Gastroesophageal sphincter (tissue), 4 donors: Measurements from ENCODE around the gene RTN4R. TPM values are rescaled to one million over a fixed set of nuclear protein-coding genes. Genes with fewer than 3 reads are reported as not detected.

ENCODE experiments used
- ATAC-seq: fragments of 150-250 bp; one replicate; pipeline ENCODE4 v1.9.1; 2016; ENCODE audit warnings: mild to moderate bottlenecking, moderate library complexity
- H3K27ac ChIP-seq, 4 donors: fragments of 200-600 bp; sonication (generic) in 3 of 4; 1 replicate in 3 of 4; 2 replicates in 1 of 4; pipeline ENCODE4 v1.5.1; 2016 to 2019
- H3K27me3 ChIP-seq: fragments of 200-600 bp; sonication (generic); one replicate; pipeline ENCODE4 v1.5.1; 2019
- H3K36me3 ChIP-seq, 2 donors: fragments of 200-600 bp; sonication (generic); one replicate each; pipeline ENCODE4 v1.5.1; 2019; ENCODE audit warnings: control low read depth in 1 of 2
- H3K4me1 ChIP-seq, 3 donors: fragments of 200-600 bp; sonication (generic); 1 replicate in 2 of 3; 2 replicates in 1 of 3; pipeline ENCODE4 v1.5.1; 2016 to 2019; ENCODE audit warnings: control low read depth in 2 of 3
- H3K4me3 ChIP-seq, 2 donors: fragments of 200-600 bp; sonication (generic); one replicate each; pipeline ENCODE4 v1.5.1; 2019; ENCODE audit warnings: mild to moderate bottlenecking in 1 of 2, moderate library complexity in 1 of 2
- H3K9me3 ChIP-seq, 3 donors: fragments of 200-600 bp; sonication (generic); one replicate each; pipeline ENCODE4 v1.5.1; 2017 to 2019; ENCODE audit warnings: control low read depth in 2 of 3
- CTCF ChIP-seq, 4 experiments: fragments of 200-600 bp in 2 of 4; fragments of 450-650 bp in 2 of 4; sonication (generic) in 1 of 4; IDR thresholded peaks; one replicate each; pipeline ENCODE4 v1.5.1; 2017 to 2019; ENCODE audit warnings: antibody characterized with exemption in 4 of 4, mild to moderate bottlenecking in 2 of 4, moderate library complexity in 2 of 4
- EP300 ChIP-seq: sonication (generic); formaldehyde crosslinking; IDR thresholded peaks from one replicate; pipeline ENCODE4 v1.6.1; 2017; ENCODE audit warnings: antibody characterized with exemption, mild to moderate bottlenecking
- POLR2A ChIP-seq, 2 donors: fragments of 450-650 bp; IDR thresholded peaks; one replicate each; pipeline ENCODE4 v1.6.1; 2017; ENCODE audit warnings: antibody characterized with exemption in 2 of 2, mild to moderate bottlenecking in 2 of 2, moderate library complexity in 1 of 2
- POLR2AphosphoS5 ChIP-seq: sonication (generic); formaldehyde crosslinking; IDR thresholded peaks from one replicate; pipeline ENCODE4 v1.6.1; 2017; ENCODE audit warnings: antibody characterized with exemption
- WGBS, 2 donors: methylation state at CpG; one replicate each; pipeline ENCODE4 v1.1.5; 2018; ENCODE audit warnings: low coverage in 1 of 2; 5-methylcytosine and 5-hydroxymethylcytosine counted together
- total RNA-seq, 4 donors: library from RNA; depleted of rRNA; stranded (reverse); fragments of >200 nt; gene quantifications; one replicate each; pipeline ENCODE4 v1.1.0, GENCODE V29; 2016

RTN4R gene
- total RNA-seq, 4 donors from 2014 or later: 1.3 to 2.4 TPM; not detected in 2

DNA sequence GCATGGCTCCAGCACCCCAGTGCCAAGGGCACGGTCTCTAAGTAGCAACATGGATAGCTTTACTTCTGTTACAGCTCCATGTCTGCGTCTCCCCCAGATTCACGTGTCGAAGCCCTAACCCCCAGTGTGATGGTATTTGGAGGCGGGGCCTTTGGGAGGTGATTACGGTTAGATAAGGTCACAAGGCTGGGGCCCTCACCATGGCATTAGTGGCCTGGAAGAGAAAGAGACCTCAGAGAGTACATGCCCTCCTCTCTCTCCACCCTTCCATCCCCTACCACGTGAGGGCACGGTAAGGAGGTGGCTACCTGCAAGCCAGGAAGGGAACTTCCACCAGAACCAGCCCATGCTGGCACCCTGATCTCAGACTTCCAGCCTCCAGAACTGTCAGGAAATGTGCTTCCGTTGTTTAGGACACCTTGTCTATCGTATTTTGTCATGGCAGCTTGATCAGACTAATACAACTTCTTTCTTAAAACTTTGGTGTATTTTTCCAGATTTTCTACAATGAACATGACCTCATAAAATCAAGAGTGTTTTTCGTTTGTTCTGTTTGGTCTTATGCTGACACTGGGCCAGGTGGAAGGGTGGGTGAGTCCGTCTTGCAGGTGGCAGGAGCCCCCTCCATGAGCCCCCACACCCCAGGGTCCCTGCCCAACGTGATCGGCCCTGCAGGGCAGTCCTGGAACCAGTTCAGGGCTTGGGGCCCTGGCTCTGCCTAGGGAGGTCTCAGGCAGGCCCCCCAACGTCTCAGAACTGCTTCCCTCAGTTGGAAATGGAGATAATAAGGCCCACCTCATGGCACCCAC is 10.7 kb downstream of the RTN4R start:
- no peak for ATAC-seq

DNA sequence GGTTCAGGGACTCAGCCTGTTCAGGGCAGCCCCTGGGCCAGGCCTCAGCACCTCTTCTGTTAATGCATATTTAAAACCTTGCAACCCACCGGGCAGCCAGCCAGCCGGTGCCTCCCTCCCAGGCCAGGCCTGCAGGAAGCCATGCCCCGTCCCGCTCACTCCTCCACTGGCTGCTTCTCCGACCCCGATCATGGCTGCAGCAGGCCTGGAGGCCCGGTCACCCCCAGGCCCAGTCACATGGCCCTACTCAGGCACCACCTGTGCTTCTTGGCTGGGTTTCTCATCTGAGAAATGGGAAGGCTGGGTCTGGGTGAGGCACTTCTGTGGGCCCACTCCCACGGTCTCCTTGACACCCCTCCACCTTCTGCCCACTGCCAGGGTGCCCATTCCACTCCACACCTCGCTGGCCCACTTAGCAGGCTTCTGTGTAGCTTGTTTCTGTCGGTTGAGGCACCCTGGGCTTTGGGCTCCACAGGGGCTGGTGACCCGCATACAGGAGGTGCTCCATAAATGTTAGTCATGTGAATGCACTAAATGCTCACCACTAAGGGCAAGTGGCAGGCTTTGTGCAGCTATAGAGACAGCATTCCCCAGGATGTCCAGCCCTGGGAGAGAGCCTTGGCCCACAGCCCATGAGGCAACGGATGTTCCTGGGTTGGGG is 11.4 kb downstream of the RTN4R start:
- H3K27ac ChIP-seq: no peak overlapping the region
- ATAC-seq: no peak
- no peak overlapping the region for H3K4me3 ChIP-seq
- no peaks in the 10 kb centered on the region for H3K36me3 ChIP-seq
- H3K27me3 ChIP-seq: no peaks in the 10 kb centered on the region
- no peaks in the 10 kb centered on the region for H3K4me1 ChIP-seq
- no peak for TF ChIP-seq CTCF (IDR thresholded peaks at IDR 0.05)
- H3K9me3 ChIP-seq: no peaks in the 10 kb centered on the region
- WGBS, 2 donors: 67 to 80% methylated on average over 1 to 10 of the region's 12 CpGs

More for the DNA sequence above, 10.7 kb downstream of the RTN4R start:
- 93 to 100% methylated on average over 4 to 5 of the region's 15 CpGs for WGBS, 2 donors
- H3K9me3 ChIP-seq: no peaks in the 10 kb centered on the region
- no peaks in the 10 kb centered on the region for H3K27me3 ChIP-seq
- H3K27ac ChIP-seq: no peak overlapping the region
- H3K4me1 ChIP-seq: no peaks in the 10 kb centered on the region
- TF ChIP-seq EP300 (no peak), POLR2A (IDR thresholded peaks at IDR 0.05) (no peak), CTCF (IDR thresholded peaks at IDR 0.05) (no peak), POLR2AphosphoS5 (no peak)
- no peak overlapping the region for H3K4me3 ChIP-seq
- no peaks in the 10 kb centered on the region for H3K36me3 ChIP-seq

GRCh38 chr22:20256027-20256426 is 12.1 kb downstream of the RTN4R start:
- H3K27ac ChIP-seq: no peak overlapping the region
- no peak for TF ChIP-seq EP300
- no peaks in the 10 kb centered on the region for H3K27me3 ChIP-seq
- WGBS, 2 donors: 70 to 100% methylated on average over 1 to 4 of the region's 13 CpGs
- no peak overlapping the region for H3K4me3 ChIP-seq
- H3K9me3 ChIP-seq: no peaks in the 10 kb centered on the region
- H3K36me3 ChIP-seq: no peaks in the 10 kb centered on the region
- no peaks in the 10 kb centered on the region for H3K4me1 ChIP-seq
- ATAC-seq: no peak

DNA sequence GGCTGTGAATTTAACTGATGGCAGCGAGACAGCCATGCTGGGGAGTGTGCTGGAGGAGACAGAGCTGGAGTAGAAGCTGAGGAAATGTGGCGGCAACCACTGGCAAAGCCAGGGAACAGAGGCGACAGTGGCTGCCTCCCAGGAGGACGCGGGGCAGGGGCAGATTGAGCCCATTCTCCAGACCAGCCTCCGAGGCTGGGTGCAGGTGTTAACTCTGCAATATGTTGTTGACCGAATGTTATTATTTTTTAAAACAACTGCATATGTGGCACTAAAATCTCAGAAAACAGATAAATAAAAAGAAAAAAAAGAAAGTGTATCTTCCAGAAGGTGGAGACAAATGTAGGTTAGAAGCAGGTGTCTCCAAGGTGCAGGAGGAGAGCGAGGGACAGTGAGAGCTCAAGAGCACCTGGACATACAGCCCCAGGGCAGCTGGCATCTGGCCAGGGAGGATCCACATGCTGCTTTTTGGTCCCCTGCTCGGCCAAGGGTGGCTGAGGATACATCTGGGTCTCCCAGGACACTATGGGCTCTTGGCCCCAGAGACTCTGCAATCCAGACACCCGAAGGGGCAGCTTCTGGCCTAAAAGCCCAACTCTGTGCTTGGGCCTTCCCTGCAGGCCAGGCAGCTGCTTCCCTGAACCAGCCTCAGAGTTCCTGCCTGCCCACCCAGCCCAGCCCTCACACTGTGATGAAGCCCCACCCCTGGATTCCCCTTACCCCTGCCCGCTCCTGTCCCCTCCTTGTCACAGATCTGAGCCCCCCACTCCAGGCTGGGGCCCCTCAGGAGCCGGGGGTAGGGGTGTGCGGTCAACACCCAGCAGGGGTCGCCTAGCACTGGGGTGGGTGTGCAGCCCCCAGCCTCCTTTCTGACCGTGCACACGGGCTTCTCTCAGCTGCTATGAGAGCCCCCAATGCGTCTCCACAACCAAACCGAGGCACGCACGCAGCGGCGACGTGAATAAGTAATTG is 12.9 kb downstream of the RTN4R start:
- H3K36me3 ChIP-seq: no peaks in the 10 kb centered on the region
- H3K9me3 ChIP-seq: no peaks in the 10 kb centered on the region
- no peak overlapping the region for H3K4me3 ChIP-seq
- 86 to 88% methylated on average over 9 to 19 of the region's 23 CpGs for WGBS, 2 donors
- H3K4me1 ChIP-seq: peaks cover 0 to 2% (median 1%) of the 10 kb centered on the region in 3 donors
- no peak overlapping the region for H3K27ac ChIP-seq
- TF ChIP-seq EP300: no peak
- no peak for TF ChIP-seq POLR2AphosphoS5
- no peak for TF ChIP-seq CTCF (IDR thresholded peaks at IDR 0.05)
- no peak for TF ChIP-seq POLR2A (IDR thresholded peaks at IDR 0.05)
- ATAC-seq: no peak
- H3K27me3 ChIP-seq: no peaks in the 10 kb centered on the region

DNA sequence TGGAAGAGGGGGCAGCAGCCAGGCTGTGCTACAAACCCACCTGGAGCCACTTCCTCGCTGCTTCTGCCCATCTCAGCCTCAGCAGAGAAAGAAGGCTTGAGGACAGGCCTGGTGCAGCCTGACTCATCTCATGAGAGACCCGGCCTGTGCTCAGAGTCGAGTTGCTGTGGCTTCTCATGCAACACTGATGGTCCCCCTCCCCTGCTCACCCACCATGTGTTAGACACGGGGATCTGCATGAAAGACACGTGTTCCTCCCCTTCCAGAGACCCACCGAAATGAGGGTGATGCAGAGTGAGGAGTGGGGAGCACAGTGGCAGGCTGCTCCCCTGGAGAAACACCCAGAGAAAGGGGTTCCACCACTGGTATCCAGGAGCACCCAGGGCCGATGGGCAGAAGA is 15.0 kb downstream of the RTN4R start:
- Histone ChIP-seq H3K4me1 (peaks cover 0 to 21% (median 15%) of the 10 kb centered on the region in 3 donors), H3K9me3 (no peaks in the 10 kb centered on the region), H3K36me3 (no peaks in the 10 kb centered on the region), H3K27ac (no peak overlapping the region), H3K27me3 (no peaks in the 10 kb centered on the region), H3K4me3 (no peak overlapping the region)
- no peak for ATAC-seq
- WGBS, 2 donors: 100% methylated on average over 1 of the region's 7 CpGs; no CpG with 5 or more reads in 1 of the 2 donors
- TF ChIP-seq POLR2AphosphoS5 (no peak), EP300 (no peak), POLR2A (IDR thresholded peaks at IDR 0.05) (no peak)
